Putamen (tissue), 1 donor: ENCODE data around the gene LYPLAL1.
"Not testable (repeated sequence)": the region's sequence is repeated elsewhere in the genome, so short reads cannot be mapped to it uniquely, and the experiment has no call there.

ENCODE experiments used
- DNase-seq: peaks from one replicate; pipeline ENCODE4 v3.0.0-alpha.2; 2016; ENCODE audit warnings: low spot score

The LYPLAL1 gene

DNA sequence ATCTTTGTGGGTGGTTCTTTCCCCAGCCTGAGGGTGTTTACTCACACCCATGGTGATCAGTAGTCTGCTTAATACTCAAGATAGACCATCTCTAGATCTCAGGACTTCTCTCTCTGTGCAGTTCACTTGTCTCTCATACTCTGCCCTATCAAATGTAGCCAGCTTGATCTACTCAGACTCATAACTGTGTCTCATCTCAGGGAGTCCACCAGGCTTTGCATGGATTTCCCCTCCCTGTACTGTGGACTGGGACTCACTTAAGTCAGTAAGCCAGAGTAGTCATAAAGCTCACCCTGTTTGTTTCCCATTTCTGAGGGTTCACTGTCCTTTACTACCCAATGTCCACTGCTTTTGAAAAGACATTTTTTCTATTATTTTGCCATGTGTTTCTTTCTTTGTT is 41.8 kb downstream of the LYPLAL1 start:
- DNase-seq, result no peak

DNA sequence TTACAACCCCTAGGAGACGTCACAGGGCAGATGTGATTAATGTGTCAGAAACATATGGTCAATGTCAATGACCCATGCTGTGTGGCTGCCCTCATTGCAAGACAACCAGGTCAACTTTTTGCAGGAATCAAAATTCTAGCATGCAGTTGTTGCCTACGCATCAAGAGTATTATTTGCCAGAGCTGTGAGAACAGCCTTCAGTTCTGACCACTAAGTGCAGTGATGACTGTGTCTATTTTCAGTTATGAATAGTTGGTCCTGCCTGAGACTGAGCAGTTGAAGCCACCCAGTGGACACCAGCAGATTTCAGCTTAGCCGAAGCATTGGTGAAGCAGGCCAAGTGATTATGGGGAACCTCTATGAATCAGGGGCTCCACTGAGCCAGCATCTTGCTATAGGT is 47.3 kb downstream of the LYPLAL1 start:
- no peak for DNase-seq

DNA sequence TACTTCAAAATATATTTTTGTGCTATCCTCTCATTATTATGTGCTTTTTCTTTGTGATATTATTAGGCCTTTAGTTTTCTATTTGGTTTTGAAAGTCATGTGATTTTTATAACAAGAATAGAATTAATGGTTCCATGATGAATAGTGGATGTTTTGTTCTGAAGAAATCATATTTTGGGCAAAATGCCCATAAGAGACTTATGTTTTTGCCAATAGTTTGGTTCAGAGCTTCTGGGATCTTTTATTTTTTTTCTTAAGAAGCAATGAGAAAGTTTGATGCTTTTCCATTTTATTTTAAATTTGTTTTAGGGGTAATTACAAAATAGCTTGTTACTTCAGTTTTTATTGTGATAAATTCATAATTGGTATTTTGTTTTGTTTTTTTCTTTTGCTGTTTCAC is 49.8 kb downstream of the LYPLAL1 start:
- DNase-seq, result no peak

DNA sequence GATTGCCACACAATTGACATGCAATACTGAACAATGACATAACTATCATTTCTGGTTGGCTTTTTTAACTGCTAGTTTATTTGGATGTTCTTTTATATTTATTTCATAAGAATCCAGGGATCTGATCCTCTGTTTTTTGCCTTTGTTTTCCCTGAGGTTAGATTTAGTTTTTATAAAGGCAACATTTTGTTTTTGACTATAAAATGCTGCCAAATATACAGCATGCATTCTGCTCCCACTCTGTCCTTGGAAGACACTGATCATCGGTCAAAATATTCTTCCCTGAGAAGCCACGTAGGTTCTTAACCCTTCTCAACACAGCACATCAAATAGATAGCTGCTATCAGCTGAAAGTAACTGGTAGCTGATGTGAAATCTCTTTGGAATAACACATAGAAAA is 52.5 kb downstream of the LYPLAL1 start:
- no peak for DNase-seq

DNA sequence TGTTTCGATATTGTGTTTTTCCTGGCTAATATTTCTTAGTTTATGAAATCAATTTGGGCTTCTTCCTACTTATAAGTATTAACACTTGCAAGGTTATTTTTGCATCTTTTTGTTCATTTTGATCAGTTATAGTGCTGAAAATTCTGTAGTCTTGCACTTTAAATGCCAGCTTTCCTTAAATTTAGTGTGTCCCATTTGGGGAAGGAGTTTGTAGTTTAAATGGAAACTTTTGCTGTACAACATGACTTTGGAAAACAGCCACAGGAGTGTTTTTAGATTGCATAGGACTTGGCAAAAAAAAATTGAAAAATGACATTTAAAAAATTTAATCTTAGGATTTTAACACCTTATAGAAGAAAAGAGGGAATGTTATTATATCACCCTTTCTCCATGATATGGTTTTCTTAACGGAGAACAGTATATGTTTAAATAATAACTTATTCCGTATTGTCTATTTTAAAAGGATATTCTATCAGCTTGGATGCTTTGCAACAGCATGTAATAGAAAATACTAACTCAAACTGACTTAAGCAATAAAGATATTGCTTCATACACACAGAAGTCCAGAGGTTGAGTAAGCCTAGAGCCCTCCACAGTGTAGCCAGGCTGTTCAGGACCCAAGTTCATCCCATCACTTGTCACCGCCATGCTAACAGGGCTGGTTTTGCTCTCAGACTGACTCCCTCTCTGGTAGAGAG is 53.8 kb downstream of the LYPLAL1 start:
- no peak for DNase-seq

DNA sequence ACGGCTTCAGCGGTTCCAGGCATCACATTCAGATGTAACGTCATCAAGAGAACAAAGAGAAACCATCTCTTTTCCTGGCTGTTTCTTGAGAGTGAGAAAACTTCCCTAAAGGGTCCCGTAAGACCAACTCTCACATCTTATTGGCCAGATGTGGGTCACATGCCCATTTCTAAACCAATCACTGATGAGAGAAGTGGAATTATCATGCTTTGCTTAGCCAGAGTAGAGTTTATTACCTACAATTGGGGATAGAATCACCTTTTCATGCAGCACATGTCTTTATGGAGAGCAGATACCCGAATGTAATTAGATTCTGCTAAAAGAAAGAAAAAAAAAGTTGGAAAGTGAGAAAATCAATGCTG is 54.4 kb downstream of the LYPLAL1 start:
- DNase-seq, result no peak

DNA sequence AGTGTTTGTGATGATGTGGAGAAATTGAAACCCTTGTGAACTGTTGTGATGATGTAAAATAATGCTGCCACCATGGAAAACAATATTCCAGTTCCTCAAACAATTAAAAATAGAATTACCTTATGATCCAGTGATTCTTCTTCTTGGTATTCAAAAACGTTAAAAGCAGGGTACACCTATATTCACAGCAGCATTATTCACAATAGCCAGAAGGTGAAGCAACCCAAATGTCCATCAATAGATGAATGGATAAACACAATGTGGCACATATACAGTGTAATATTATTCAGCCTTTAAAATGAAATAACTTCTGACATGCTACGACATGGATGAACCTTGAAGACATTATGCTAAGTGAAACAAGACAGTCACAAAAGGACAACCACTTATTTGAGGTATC is 59.2 kb downstream of the LYPLAL1 start:
- DNase-seq, result no peak

DNA sequence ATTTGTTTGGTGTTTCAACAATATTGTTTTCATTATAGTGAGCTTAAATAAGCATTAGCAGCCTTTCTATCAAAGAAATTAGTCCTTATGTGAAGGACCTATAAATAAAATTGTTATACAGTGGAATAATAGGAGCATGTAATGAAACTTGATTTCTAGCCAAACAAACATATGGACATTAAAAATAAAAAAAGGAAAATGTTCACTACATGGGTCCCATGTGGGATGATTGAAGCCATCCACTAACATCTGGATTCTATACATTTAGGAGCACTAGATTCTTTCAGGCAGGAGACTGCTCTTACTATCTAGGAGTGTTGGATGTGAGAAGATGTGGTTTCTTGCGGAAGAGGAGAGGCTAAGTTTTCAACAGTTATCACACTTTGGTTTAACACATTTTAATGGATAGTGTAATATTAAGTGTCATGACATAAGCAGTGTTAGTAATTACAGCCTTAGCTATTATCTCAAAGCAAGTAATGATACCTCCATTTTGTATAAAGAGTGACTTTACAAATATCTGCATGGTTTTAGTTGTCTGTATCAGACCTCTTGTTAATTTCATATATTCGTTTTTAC is 62.3 kb downstream of the LYPLAL1 start:
- no peak for DNase-seq

DNA sequence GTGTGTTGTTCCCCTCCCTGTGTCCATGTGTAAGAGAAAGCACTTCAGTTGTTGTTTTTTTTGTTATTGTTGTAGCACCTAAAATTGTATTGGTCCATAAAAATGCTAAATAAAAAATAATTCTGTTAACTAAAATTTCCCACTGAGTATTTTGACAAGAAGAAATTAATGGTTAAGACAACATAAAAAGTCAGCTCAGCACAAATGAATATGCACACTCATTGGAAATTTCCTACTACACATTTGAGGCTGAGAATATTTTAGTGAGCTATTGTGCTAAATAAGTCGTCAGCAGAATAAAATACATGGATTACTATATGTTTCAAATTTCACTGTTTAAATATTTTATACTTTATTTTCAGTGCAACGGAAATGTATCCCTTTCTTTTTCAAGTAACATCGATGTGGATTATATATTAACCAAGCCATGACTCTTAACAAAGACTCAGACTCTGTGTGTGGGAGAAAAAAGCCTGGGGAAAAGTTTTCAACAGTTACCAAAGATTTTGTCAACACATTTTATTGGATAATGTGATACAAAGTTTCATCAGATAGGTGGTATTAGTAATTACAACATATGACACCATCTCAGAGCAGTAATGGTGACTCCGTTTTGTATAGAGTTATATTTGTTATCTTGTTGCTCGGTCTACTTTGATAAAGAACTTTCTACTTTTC is 63.4 kb downstream of the LYPLAL1 start:
- DNase-seq, result no peak

DNA sequence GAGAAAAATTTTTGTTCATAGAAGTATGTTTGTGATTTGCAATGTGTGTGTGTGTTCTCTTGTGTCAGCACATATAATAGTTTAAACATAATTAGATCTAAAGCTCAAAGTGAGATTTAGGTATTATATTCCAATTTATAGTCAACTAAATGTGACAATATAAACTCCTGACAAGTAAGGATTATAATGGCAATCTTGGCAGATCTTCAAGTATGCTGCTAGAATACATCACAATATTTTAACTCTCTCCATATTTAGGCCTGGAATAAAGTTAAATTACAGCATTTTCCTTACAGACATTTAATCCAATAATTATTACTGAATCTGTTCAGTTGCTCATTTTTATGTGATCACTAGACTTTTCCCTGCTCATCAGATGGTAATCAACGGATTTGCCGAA is 65.8 kb downstream of the LYPLAL1 start:
- DNase-seq, result no peak

DNA sequence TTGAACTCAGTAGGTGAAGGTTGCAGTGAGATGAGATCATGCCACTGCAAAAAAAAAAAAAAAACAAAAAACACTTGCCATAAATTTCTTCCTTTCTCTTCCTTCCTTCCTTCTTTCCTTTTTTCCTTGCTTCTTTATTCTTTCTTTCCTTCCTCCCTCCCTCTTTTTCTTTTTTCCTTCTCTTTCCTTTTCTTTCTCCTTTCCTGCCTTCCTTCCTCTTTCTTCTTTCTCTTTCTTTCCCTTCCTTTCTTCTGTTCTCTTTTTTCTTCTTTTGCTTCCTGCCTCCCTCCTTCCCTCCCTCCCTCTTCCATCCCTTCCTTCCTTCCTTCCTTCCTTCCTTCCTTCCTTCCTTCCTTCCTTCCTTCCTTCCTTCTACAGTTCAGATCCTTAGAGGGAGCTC is 71.2 kb downstream of the LYPLAL1 start:
- no peak for DNase-seq

DNA sequence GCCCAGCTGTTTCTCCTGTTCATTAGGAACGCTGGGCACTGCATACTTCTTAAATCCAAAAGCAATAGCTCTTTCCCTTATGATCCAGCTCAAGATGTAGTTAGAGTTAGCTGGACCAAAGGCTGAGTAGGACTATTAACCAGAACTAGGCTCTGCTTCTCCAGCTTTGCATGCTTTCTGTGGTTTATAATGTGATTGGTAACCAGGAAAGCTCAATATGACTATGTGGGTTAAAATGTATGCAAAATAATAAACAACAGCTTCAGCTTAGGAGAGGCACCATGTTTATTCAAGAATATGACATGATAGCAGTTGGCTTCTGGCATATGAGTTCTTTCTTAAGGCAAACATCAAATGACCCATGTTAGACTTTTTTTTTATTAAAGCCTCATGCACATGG is 73.8 kb downstream of the LYPLAL1 start:
- no peak for DNase-seq

DNA sequence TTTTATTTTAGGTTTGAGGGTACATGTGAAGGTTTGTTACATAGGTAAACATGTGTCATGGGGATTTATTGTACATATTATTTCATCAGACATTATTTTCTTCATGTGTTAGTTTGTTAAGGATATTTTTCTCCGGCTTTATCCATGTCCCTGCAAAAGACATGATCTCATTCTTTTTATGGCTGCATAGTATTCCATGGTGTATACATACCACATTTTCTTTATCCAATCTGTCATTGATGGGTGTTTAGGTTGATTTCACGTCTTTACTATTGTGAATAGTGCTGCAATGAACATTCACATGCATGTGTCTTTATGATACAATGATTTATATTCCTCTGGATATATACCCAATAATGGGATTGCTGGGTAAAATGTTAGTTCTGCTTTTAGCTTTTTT is 76.8 kb downstream of the LYPLAL1 start:
- not testable (repeated sequence) for DNase-seq

DNA sequence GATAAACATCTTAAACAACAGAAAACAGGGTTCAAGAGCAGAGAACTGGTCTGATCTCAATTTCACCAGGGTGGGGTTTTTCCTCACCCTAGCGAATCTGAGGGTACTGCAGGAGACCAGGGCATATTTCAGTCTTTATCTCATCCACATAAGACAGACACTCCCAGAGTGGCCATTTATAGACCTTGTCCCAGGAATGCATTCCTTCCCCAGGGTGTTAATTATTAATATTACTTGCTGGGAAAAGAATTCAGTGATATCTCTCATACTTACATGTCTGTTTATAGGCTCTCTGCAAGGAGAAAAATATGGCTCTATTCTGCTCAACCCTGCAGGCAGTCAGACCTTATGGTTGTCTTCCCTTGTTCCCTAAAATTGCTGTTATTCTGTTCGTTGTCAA is 84.1 kb downstream of the LYPLAL1 start:
- DNase-seq, result no peak

DNA sequence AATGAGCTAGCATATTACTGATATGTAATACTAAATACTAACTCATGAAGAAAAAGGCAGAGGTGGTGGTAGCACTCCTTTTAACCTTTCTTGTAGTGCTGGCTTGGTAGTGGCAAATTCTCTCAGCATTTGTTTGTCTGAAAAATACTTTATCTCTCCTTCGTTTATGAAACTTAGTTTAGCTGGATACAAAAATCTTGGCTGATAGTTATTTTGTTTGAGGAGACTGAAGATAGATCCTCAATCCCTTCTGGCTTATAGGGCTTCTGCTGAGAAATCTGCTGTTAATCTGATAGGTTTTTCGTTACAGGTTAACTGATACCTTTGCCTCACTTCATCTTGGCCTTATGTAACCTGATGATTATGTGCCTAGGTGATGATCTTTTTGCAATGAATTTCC is 87.8 kb downstream of the LYPLAL1 start:
- no peak for DNase-seq
